ENCODE results near the gene SAE1.

- peak; percentile 66 for TF ChIP-seq FOXP2 (optimal IDR thresholded peaks at IDR 0.05; ENCODE audit: control extremely low read depth, extremely low read length, insufficient read depth)
- no peak for TF ChIP-seq POLR2AphosphoS5 (IDR thresholded peaks at IDR 0.05; ENCODE audit: borderline replicate concordance, low read depth, low read length)
- TF ChIP-seq EZH2 (IDR thresholded peaks at IDR 0.05) = no peak
These were observed 113.3 kb downstream of the SAE1 start for GRCh38 chr19:47243776-47244547.
